Measurements from ENCODE around the gene CEACAM3.

CEACAM3 gene

DNA sequence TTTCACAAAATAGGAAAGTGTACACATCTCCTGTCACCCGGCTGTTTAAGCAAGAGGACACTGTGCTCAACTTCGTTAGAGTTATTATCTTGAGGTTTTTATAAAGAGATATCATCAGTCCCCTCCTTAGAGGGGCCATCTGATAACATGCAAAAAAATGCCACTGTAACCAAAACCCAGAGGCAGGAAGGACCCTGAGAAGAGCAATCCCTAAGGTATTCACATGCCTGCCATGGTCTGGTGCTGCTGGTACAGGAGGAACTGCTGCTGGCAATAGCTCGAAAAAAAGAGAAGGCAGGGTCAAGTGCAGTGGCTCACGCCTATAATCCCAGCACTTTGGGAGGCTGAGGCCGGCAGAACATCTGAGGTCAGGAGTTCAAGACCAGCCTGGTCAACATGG, 12.8 kb upstream of the CEACAM3 start:
- ATAC-seq, result no peak
- TF ChIP-seq PATZ1 (CRISPR knock-in tag; IDR thresholded peaks at IDR 0.05; ENCODE audit: borderline replicate concordance), result no peak
- no peak for TF ChIP-seq ZFP3 (CRISPR knock-in tag; IDR thresholded peaks at IDR 0.05)
- TF ChIP-seq TSHZ2 (CRISPR knock-in tag; IDR thresholded peaks at IDR 0.05), result no peak
- no peak for TF ChIP-seq ZNF8 (CRISPR knock-in tag; IDR thresholded peaks at IDR 0.05)
- no peak for TF ChIP-seq ZFP30 (CRISPR knock-in tag; IDR thresholded peaks at IDR 0.05)
- TF ChIP-seq ARNTL (CRISPR knock-in tag; IDR thresholded peaks at IDR 0.05; ENCODE audit: borderline replicate concordance, low read depth), result no peak
- no peak for TF ChIP-seq GLIS3 (CRISPR knock-in tag; IDR thresholded peaks at IDR 0.05)
- TF ChIP-seq PPARA (CRISPR knock-in tag; IDR thresholded peaks at IDR 0.05; ENCODE audit: borderline replicate concordance), result no peak
- TF ChIP-seq ESRRG (CRISPR knock-in tag; IDR thresholded peaks at IDR 0.05), result no peak
- TF ChIP-seq ZNF565 (CRISPR knock-in tag; conservative IDR thresholded peaks at IDR 0.05; ENCODE audit: low read depth), result no peak
- TF ChIP-seq, protein P1, sequence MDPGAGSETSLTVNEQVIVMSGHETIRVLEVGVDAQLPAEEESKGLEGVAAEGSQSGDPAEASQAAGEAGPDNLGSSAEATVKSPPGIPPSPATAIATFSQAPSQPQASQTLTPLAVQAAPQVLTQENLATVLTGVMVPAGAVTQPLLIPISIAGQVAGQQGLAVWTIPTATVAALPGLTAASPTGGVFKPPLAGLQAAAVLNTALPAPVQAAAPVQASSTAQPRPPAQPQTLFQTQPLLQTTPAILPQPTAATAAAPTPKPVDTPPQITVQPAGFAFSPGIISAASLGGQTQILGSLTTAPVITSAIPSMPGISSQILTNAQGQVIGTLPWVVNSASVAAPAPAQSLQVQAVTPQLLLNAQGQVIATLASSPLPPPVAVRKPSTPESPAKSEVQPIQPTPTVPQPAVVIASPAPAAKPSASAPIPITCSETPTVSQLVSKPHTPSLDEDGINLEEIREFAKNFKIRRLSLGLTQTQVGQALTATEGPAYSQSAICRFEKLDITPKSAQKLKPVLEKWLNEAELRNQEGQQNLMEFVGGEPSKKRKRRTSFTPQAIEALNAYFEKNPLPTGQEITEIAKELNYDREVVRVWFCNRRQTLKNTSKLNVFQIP (CRISPR knock-in tag; IDR thresholded peaks at IDR 0.05; ENCODE audit: borderline replicate concordance, low read depth), result no peak
- TF ChIP-seq OSR1 (CRISPR knock-in tag; IDR thresholded peaks at IDR 0.05), result no peak
- TF ChIP-seq BACH2 (CRISPR knock-in tag; IDR thresholded peaks at IDR 0.05; ENCODE audit: borderline replicate concordance), result no peak
- TF ChIP-seq CSDC2 (CRISPR knock-in tag; IDR thresholded peaks at IDR 0.05), result no peak
- TF ChIP-seq ZC3H10 (CRISPR knock-in tag; IDR thresholded peaks at IDR 0.05), result no peak
- TF ChIP-seq, protein P2, sequence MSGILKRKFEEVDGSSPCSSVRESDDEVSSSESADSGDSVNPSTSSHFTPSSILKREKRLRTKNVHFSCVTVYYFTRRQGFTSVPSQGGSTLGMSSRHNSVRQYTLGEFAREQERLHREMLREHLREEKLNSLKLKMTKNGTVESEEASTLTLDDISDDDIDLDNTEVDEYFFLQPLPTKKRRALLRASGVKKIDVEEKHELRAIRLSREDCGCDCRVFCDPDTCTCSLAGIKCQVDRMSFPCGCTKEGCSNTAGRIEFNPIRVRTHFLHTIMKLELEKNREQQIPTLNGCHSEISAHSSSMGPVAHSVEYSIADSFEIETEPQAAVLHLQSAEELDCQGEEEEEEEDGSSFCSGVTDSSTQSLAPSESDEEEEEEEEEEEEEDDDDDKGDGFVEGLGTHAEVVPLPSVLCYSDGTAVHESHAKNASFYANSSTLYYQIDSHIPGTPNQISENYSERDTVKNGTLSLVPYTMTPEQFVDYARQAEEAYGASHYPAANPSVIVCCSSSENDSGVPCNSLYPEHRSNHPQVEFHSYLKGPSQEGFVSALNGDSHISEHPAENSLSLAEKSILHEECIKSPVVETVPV (CRISPR knock-in tag; IDR thresholded peaks at IDR 0.05), result no peak
- TF ChIP-seq CREB5 (CRISPR knock-in tag; IDR thresholded peaks at IDR 0.05; ENCODE audit: low read depth), result no peak
- no peak for TF ChIP-seq ISL1 (CRISPR knock-in tag; IDR thresholded peaks at IDR 0.05)
- TF ChIP-seq TOX (CRISPR knock-in tag; IDR thresholded peaks at IDR 0.05; ENCODE audit: borderline replicate concordance), result no peak

DNA sequence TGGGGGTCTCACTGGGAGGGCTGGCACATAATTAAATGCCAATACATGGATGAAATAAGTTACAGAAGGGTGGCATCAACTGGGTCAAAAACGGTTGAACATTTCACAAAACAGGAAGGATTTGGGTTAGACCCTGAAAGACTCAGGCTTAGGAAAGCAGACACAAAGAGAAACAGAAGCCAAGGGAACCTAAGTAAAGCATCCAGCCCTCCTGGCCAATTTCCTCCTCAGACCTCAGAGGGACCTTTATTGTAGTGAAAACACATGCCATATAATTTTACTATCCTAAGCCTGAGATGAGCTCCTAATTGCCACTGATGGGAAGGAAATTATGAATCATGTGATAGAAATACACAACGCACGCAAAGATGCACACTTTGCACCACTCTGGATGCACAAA, 12.1 kb upstream of the CEACAM3 start:
- TF ChIP-seq ZC3H10 (CRISPR knock-in tag; IDR thresholded peaks at IDR 0.05) (no peak), CREB5 (CRISPR knock-in tag; IDR thresholded peaks at IDR 0.05; ENCODE audit: low read depth) (no peak), SNAI2 (CRISPR knock-in tag; IDR thresholded peaks at IDR 0.05) (no peak), ZNF8 (CRISPR knock-in tag; IDR thresholded peaks at IDR 0.05) (no peak), TOX (CRISPR knock-in tag; IDR thresholded peaks at IDR 0.05; ENCODE audit: borderline replicate concordance) (no peak), ESRRG (CRISPR knock-in tag; IDR thresholded peaks at IDR 0.05) (no peak), ARNTL (CRISPR knock-in tag; IDR thresholded peaks at IDR 0.05; ENCODE audit: borderline replicate concordance, low read depth) (no peak), TCF4 (CRISPR knock-in tag; IDR thresholded peaks at IDR 0.05; ENCODE audit: borderline replicate concordance) (no peak), ZNF565 (CRISPR knock-in tag; conservative IDR thresholded peaks at IDR 0.05; ENCODE audit: low read depth) (no peak), PATZ1 (CRISPR knock-in tag; IDR thresholded peaks at IDR 0.05; ENCODE audit: borderline replicate concordance) (no peak), ZNF70 (CRISPR knock-in tag; IDR thresholded peaks at IDR 0.05) (no peak), ZFP30 (CRISPR knock-in tag; IDR thresholded peaks at IDR 0.05) (no peak), RARB (CRISPR knock-in tag; IDR thresholded peaks at IDR 0.05) (no peak), OSR1 (CRISPR knock-in tag; IDR thresholded peaks at IDR 0.05) (no peak), ZFP3 (CRISPR knock-in tag; IDR thresholded peaks at IDR 0.05) (no peak), GLIS3 (CRISPR knock-in tag; IDR thresholded peaks at IDR 0.05) (no peak), CSDC2 (CRISPR knock-in tag; IDR thresholded peaks at IDR 0.05) (no peak), ISL1 (CRISPR knock-in tag; IDR thresholded peaks at IDR 0.05) (no peak), BACH2 (CRISPR knock-in tag; IDR thresholded peaks at IDR 0.05; ENCODE audit: borderline replicate concordance) (no peak)

More for the DNA sequence above, 12.1 kb upstream of the CEACAM3 start:
- ATAC-seq, result no peak
